ENCODE data around the gene AKR1C1. TPM values are rescaled to one million over a fixed set of nuclear protein-coding genes. Genes with fewer than 3 reads are reported as not detected.

Gene AKR1C1
- total RNA-seq, 2 donors from 2014 or later = 7.4 to 18.7 TPM

DNA sequence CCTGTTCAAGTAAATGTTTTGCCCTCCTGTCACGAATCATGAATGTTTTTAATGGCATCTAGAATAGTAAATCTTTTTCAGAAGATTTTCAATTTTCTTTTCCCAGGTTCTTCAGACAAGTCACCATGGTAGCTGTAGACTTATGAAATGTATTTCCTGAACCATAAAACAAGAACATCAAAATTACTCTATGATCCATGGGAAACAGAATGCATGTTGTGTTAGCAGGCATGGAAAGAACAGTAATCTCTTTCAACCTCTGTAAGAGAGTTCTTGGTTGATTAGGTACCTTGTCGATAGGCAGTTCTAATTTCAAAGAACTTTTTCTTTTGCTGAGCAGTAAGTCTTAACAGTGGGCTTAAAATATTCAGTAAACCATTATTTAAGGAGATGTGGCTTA is 17.6 kb downstream of the AKR1C1 start:
- intact Hi-C loops (cut with DNase I) = loop anchor here (5.0 kb wide), 1 partner anchor 128 kb away; no protein-coding TSS in a partner anchor
- Histone ChIP-seq H3K36me3 (no peaks in the 10 kb centered on the region), H3K4me1 (replicated peaks) (no peaks in the 10 kb centered on the region), H3K27me3 (replicated peaks; ENCODE audit: insufficient read depth) (no peaks in the 10 kb centered on the region), H3K27ac (no peak overlapping the region), H3K4me3 (no peak overlapping the region), H3K9me3 (no peaks in the 10 kb centered on the region)
- WGBS = 96% methylated on average over 2 of the region's 2 CpGs
- TF ChIP-seq, protein P1, sequence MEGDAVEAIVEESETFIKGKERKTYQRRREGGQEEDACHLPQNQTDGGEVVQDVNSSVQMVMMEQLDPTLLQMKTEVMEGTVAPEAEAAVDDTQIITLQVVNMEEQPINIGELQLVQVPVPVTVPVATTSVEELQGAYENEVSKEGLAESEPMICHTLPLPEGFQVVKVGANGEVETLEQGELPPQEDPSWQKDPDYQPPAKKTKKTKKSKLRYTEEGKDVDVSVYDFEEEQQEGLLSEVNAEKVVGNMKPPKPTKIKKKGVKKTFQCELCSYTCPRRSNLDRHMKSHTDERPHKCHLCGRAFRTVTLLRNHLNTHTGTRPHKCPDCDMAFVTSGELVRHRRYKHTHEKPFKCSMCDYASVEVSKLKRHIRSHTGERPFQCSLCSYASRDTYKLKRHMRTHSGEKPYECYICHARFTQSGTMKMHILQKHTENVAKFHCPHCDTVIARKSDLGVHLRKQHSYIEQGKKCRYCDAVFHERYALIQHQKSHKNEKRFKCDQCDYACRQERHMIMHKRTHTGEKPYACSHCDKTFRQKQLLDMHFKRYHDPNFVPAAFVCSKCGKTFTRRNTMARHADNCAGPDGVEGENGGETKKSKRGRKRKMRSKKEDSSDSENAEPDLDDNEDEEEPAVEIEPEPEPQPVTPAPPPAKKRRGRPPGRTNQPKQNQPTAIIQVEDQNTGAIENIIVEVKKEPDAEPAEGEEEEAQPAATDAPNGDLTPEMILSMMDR (IDR thresholded peaks at IDR 0.05) = no peak
- TF ChIP-seq POLR2A (IDR thresholded peaks at IDR 0.05) (no peak), POLR2AphosphoS5 (IDR thresholded peaks at IDR 0.05) (no peak)
- DNase-seq (ENCODE audit: low spot score) = no peak

DNA sequence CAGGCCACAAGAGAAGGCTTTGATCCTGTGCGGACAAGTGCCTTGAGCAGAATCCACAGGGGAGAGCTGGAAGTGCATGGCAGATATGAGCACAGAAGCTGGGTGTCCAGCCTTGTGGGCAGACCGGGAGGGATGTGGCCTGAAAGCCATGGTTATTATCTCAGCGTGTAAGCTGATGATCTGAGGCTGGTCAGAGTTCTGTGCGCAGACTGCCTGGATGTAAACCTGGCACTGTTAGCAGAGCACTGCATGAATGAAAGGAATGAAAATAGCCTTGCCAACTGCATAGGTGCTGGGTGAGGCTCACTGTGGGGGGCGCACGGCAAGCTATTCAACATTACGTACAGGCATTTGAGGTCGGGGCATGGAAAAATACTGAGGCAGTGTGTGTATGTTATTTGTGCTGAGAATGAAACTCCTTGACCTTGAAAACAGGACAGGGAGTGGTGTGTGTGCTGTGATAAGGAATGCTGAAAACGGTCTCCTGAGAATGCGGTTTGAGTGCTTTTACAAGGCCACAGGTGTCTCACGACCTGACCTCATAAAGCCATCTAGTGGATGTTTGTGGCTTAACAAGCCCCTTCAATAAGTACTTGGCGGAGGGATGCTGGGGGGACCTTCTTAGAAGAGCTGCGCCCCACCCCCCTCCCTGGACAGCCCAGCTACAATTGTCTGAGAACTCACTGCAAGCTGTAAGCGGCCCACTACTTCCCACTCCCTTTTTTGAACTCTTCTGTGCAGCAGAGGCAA is 18.7 kb downstream of the AKR1C1 start:
- intact Hi-C loops (cut with DNase I) = loop anchor here (5.0 kb wide), 1 partner anchor 130 kb away; no protein-coding TSS in a partner anchor
- no peaks in the 10 kb centered on the region for H3K9me3 ChIP-seq
- WGBS = 55% methylated on average over 14 of the region's 14 CpGs

DNA sequence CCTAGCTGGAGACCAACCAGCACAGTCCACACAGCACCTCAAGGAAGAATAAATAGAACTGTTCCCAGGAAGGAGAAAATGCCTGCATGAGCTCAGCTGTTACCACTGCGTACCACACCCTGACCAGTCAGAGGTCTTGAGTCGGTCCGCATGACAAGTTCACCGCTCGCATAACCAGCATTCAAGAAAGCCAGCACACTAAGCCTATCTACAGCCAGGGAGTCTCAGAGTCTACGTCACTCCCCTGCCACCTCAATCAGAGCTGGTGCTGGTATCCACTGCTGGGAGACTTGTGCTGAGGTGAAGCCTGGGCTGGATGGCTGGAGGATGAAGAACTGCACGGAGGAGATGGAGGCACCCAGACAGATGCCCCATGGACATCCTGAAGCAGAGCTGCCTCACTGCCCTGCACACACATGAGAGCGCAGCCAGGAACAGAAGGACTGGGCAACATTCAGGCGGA is 19.6 kb downstream of the AKR1C1 start:
- DNase-seq (ENCODE audit: low spot score) = no peak
- TF ChIP-seq POLR2AphosphoS5 (IDR thresholded peaks at IDR 0.05) (no peak), POLR2A (IDR thresholded peaks at IDR 0.05) (no peak)
- TF ChIP-seq, protein P1 (IDR thresholded peaks at IDR 0.05) = no peak
- Histone ChIP-seq H3K4me3 (no peak overlapping the region), H3K9me3 (no peaks in the 10 kb centered on the region), H3K36me3 (no peaks in the 10 kb centered on the region), H3K27ac (no peak overlapping the region), H3K4me1 (replicated peaks) (no peaks in the 10 kb centered on the region), H3K27me3 (replicated peaks; ENCODE audit: insufficient read depth) (no peaks in the 10 kb centered on the region)
- intact Hi-C loops (cut with DNase I) = loop anchor here (5.0 kb wide), 1 partner anchor 130 kb away; no protein-coding TSS in a partner anchor
- 94% methylated on average over 9 of the region's 9 CpGs for WGBS

More for the DNA sequence above, 18.7 kb downstream of the AKR1C1 start:
- H3K36me3 ChIP-seq = no peaks in the 10 kb centered on the region
- no peak overlapping the region for H3K27ac ChIP-seq
- TF ChIP-seq POLR2AphosphoS5 (IDR thresholded peaks at IDR 0.05) = no peak
- TF ChIP-seq, protein P1 (IDR thresholded peaks at IDR 0.05) = peak in 2 of 4 experiments; percentile 19 to 38
- no peaks in the 10 kb centered on the region for H3K27me3 ChIP-seq (replicated peaks; ENCODE audit: insufficient read depth)
- no peak for DNase-seq (ENCODE audit: low spot score)
- no peaks in the 10 kb centered on the region for H3K4me1 ChIP-seq (replicated peaks)
- H3K4me3 ChIP-seq = no peak overlapping the region

DNA sequence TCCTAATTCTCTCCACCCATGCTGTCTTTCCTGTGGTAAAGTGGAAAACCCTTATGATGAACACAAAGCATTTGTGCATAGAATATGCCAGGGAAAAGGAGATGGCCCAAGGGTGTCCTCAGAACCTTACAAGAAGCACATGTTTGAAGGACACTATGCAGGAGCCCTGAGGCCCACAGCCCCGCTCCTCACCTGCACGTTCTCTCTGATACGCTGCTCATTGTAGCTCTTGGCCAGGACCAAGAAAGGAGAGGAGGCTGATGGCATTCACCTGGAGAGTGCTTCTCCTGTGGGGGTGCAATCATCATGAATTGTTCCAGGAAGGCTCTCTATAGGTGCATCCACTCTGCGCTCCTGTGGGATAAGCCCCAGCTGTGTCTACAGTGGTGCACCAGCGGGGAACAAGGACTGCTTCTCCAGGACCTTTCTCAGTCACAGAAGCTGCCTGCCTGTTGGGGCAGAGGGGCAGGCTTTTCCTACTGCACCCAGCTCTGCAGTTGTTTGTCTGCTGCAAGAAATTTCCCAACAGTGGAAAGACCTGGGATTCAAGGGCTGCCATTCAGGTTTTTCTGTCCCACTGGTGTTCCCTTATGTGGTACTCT is 20.5 kb downstream of the AKR1C1 start:
- TF ChIP-seq, protein P1 (IDR thresholded peaks at IDR 0.05) = no peak
- TF ChIP-seq POLR2A (IDR thresholded peaks at IDR 0.05) = no peak
- TF ChIP-seq POLR2AphosphoS5 (IDR thresholded peaks at IDR 0.05) = no peak
- 97% methylated on average over 5 of the region's 5 CpGs for WGBS
- no peak for DNase-seq (ENCODE audit: low spot score)
- no peak overlapping the region for H3K4me3 ChIP-seq
- intact Hi-C loops (cut with DNase I) = loop anchor here (5.0 kb wide), 1 partner anchor 131 kb away; no protein-coding TSS in a partner anchor
- no peaks in the 10 kb centered on the region for H3K9me3 ChIP-seq
- H3K27me3 ChIP-seq (replicated peaks; ENCODE audit: insufficient read depth) = no peaks in the 10 kb centered on the region
- no peaks in the 10 kb centered on the region for H3K36me3 ChIP-seq
- H3K4me1 ChIP-seq (replicated peaks) = no peaks in the 10 kb centered on the region
- H3K27ac ChIP-seq = no peak overlapping the region

All from prostate gland (tissue), 2 donors.